HG02763 (cell line): ENCODE measurements around the gene ADAM8.

Experiments used
- ATAC-seq: cut with Tn5 transposase; IDR thresholded peaks from one replicate; pipeline ENCODE4 v1.9.1; 2021; ENCODE audit warnings: mild to moderate bottlenecking, moderate library complexity; ENCODE audit not compliant: unreplicated experiment

The ADAM8 gene

GRCh38 chr10:133214468-133215410 is 61.9 kb downstream of the ADAM8 start:
- no peak for ATAC-seq

GRCh38 chr10:133213641-133214467 is 62.8 kb downstream of the ADAM8 start:
- no peak for ATAC-seq

- ATAC-seq = no peak
Measured at GRCh38 chr10:133212853-133213494, 63.7 kb downstream of the ADAM8 start.
